IMR-90 (cell line): ENCODE measurements around the gene TECTB. TPM values are rescaled to one million over a fixed set of nuclear protein-coding genes. Genes with fewer than 3 reads are reported as not detected.

Source experiments
- ATAC-seq: fragments of 200-7000 bp; cut with Tn5 transposase; 2 replicates; pipeline ENCODE4 v1.9.1; 2020; ENCODE audit warnings: low read depth, mild to moderate bottlenecking, moderate library complexity
- BruUV-seq: library from RNA; stranded (reverse); fragments of 400-500 nt; replicated peaks from 2 replicates; lab custom pipeline; 2021; lab: Mats Ljungman, UMichigan
- CTCF ChIA-PET: fragments of 300-600 bp; formaldehyde crosslinking; extraction: SDS; loops from one replicate; lab custom pipeline; 2021; ENCODE audit warnings: antibody characterized with exemption; lab: Yijun Ruan, JAX
- POLR2A ChIA-PET: fragments of 300-600 bp; sonication (Branson Sonifier 250); formaldehyde crosslinking; loops from one replicate; lab custom pipeline; 2022; ENCODE audit warnings: antibody characterized with exemption; ENCODE audit not compliant: unreplicated experiment; lab: Charles Lee
- DNase-seq: peaks from one replicate; pipeline ENCODE4 v3.0.0; 2013
- H2AFZ ChIP-seq: replicated peaks from 2 replicates; pipeline ENCODE3; 2013; ENCODE audit warnings: low read length, mild to moderate bottlenecking; ENCODE audit not compliant: poor library complexity
- H2AK5ac ChIP-seq: 2 replicates; pipeline ENCODE4 v1.6.1; 2013; ENCODE audit warnings: low read depth, low read length, inconsistent platforms
- H2AK9ac ChIP-seq: replicated peaks from 2 replicates; pipeline ENCODE3; 2013; ENCODE audit warnings: mild to moderate bottlenecking, low read depth, low read length, moderate library complexity; ENCODE audit not compliant: poor library complexity
- H2BK120ac ChIP-seq: 2 replicates; pipeline ENCODE4 v1.6.1; 2013; ENCODE audit warnings: low read depth, low read length, inconsistent platforms
- H2BK15ac ChIP-seq: 3 replicates; pipeline ENCODE4 v1.6.1; 2013; ENCODE audit warnings: low read depth, low read length, inconsistent platforms
- H2BK20ac ChIP-seq: 2 replicates; pipeline ENCODE4 v1.6.1; 2013; ENCODE audit warnings: low read depth, mild to moderate bottlenecking, inconsistent platforms, low read length, moderate library complexity
- H2BK5ac ChIP-seq: 2 replicates; pipeline ENCODE4 v1.6.1; 2013; ENCODE audit warnings: mild to moderate bottlenecking, low read depth, low read length, inconsistent platforms; ENCODE audit not compliant: poor library complexity, severe bottlenecking
- H3K14ac ChIP-seq: replicated peaks from 2 replicates; pipeline ENCODE4 v1.6.1; 2013; ENCODE audit warnings: low read depth, low read length, inconsistent platforms
- H3K18ac ChIP-seq: 2 replicates; pipeline ENCODE4 v1.6.1; 2013; ENCODE audit warnings: low read depth, low read length, control low read depth
- H3K23ac ChIP-seq: 2 replicates; pipeline ENCODE4 v1.6.1; 2013; ENCODE audit warnings: low read depth, low read length, inconsistent platforms
- H3K27ac ChIP-seq: 2 replicates; pipeline ENCODE4 v1.5.1; 2013; ENCODE audit warnings: mild to moderate bottlenecking, control low read depth, low read length; ENCODE audit not compliant: insufficient read depth
- H3K27me3 ChIP-seq: 2 replicates; pipeline ENCODE4 v1.6.1; 2013; ENCODE audit warnings: low read length; ENCODE audit not compliant: control insufficient read depth, insufficient read depth
- H3K36me3 ChIP-seq: 2 replicates; pipeline ENCODE4 v1.6.1; 2013; ENCODE audit warnings: low read length, mixed read lengths; ENCODE audit not compliant: control insufficient read depth, insufficient read depth
- H3K4ac ChIP-seq: 2 replicates; pipeline ENCODE4 v1.6.1; 2013; ENCODE audit warnings: low read depth, low read length, inconsistent platforms
- H3K4me1 ChIP-seq: 2 replicates; pipeline ENCODE4 v1.6.1; 2013; ENCODE audit warnings: low read length, mixed read lengths; ENCODE audit not compliant: control insufficient read depth, insufficient read depth
- H3K4me2 ChIP-seq: 2 replicates; pipeline ENCODE4 v1.6.1; 2013; ENCODE audit warnings: low read depth, mild to moderate bottlenecking, control low read depth, low read length, moderate library complexity
- H3K4me3 ChIP-seq: 2 replicates; pipeline ENCODE4 v1.5.1; 2013; ENCODE audit warnings: low read depth, mild to moderate bottlenecking, control low read depth, low read length, moderate library complexity; ENCODE audit not compliant: insufficient read depth
- H3K56ac ChIP-seq: 2 replicates; pipeline ENCODE4 v1.6.1; 2013; ENCODE audit warnings: low read length, inconsistent platforms; ENCODE audit not compliant: insufficient read depth; ENCODE audit errors: extremely low read depth
- H3K79me1 ChIP-seq, 2 experiments: 2 replicates each; pipeline ENCODE4 v1.6.1; 2013; ENCODE audit warnings: low read length in 2 of 2, inconsistent platforms in 1 of 2, low read depth in 1 of 2
- H3K9ac ChIP-seq: 2 replicates; pipeline ENCODE4 v1.6.1; 2013; ENCODE audit warnings: low read depth, low read length, control low read depth
- H3K9me1 ChIP-seq: 2 replicates; pipeline ENCODE4 v1.6.1; 2013; ENCODE audit warnings: low read length, inconsistent platforms; ENCODE audit not compliant: insufficient read depth
- H3K9me3 ChIP-seq: 2 replicates; pipeline ENCODE4 v1.6.1; 2013; ENCODE audit warnings: low read length; ENCODE audit not compliant: control insufficient read depth, insufficient read depth
- H4K20me1 ChIP-seq: 2 replicates; pipeline ENCODE4 v1.6.1; 2013; ENCODE audit warnings: low read length, inconsistent platforms; ENCODE audit not compliant: insufficient read depth
- H4K5ac ChIP-seq: 2 replicates; pipeline ENCODE4 v1.6.1; 2013; ENCODE audit warnings: mild to moderate bottlenecking, low read depth, low read length, control low read depth
- H4K8ac ChIP-seq, 2 experiments: 2 replicates each; pipeline ENCODE4 v1.6.1; 2013; ENCODE audit warnings: low read depth in 2 of 2, low read length in 2 of 2, control low read depth in 1 of 2, inconsistent platforms in 1 of 2
- H4K91ac ChIP-seq: 2 replicates; pipeline ENCODE4 v1.6.1; 2013; ENCODE audit warnings: low read depth, low read length, inconsistent platforms; ENCODE audit not compliant: insufficient read depth
- BHLHE40 ChIP-seq: fragments of 150-350 bp; IDR thresholded peaks from 2 replicates; pipeline ENCODE4 v1.6.1; 2016; ENCODE audit warnings: mild to moderate bottlenecking, low read depth, low read length
- CEBPB ChIP-seq: IDR thresholded peaks from 2 replicates; pipeline ENCODE4 v1.6.1; 2012; ENCODE audit warnings: low read depth, low read length, improper control_type of control experiment
- CHD1 ChIP-seq: IDR thresholded peaks from 2 replicates; pipeline ENCODE4 v1.6.1; 2012; ENCODE audit warnings: low read depth, low read length, improper control_type of control experiment
- ELK1 ChIP-seq: fragments of 150-350 bp; IDR thresholded peaks from 2 replicates; pipeline ENCODE4 v1.6.1; 2016; ENCODE audit warnings: low read depth, mild to moderate bottlenecking, low read length, moderate library complexity, borderline replicate concordance
- MAFK ChIP-seq: IDR thresholded peaks from 2 replicates; pipeline ENCODE4 v1.6.1; 2012; ENCODE audit warnings: low read depth, low read length, improper control_type of control experiment
- MAZ ChIP-seq: IDR thresholded peaks from 2 replicates; pipeline ENCODE4 v1.6.1; 2012; ENCODE audit warnings: low read depth, mild to moderate bottlenecking, low read length, improper control_type of control experiment, moderate library complexity, borderline replicate concordance
- MXI1 ChIP-seq: IDR thresholded peaks from 2 replicates; pipeline ENCODE4 v1.6.1; 2012; ENCODE audit warnings: low read depth, mild to moderate bottlenecking, low read length, moderate library complexity, borderline replicate concordance
- NFE2L2 ChIP-seq: fragments of 150-350 bp; IDR thresholded peaks from 2 replicates; pipeline ENCODE4 v1.6.1; 2016; ENCODE audit warnings: low read depth, mild to moderate bottlenecking, low read length
- POLR2A ChIP-seq: IDR thresholded peaks from 2 replicates; pipeline ENCODE4 v1.6.1; 2012; ENCODE audit warnings: mild to moderate bottlenecking, low read depth, low read length
- RCOR1 ChIP-seq: IDR thresholded peaks from 2 replicates; pipeline ENCODE4 v1.6.1; 2012; ENCODE audit warnings: mild to moderate bottlenecking, low read length, improper control_type of control experiment; ENCODE audit not compliant: insufficient replicate concordance
- SMC3 ChIP-seq: fragments of 150-350 bp; IDR thresholded peaks from 2 replicates; pipeline ENCODE4 v1.6.1; 2016; ENCODE audit warnings: low read depth, mild to moderate bottlenecking, antibody characterized with exemption, low read length, moderate library complexity
- USF2 ChIP-seq: fragments of 150-350 bp; IDR thresholded peaks from 2 replicates; pipeline ENCODE4 v1.6.1; 2017; ENCODE audit warnings: mild to moderate bottlenecking, antibody characterized with exemption, low read length, low read depth
- WGBS, 2 experiments: methylation state at CpG; one replicate each; pipeline versions ENCODE4 v1.1.5 to v1.1.7; 2013; ENCODE audit warnings: missing lambda C conversion rate in 2 of 2; ENCODE audit not compliant: insufficient read length in 1 of 2; ENCODE audit errors: extremely low coverage in 2 of 2; 5-methylcytosine and 5-hydroxymethylcytosine counted together
- dilution Hi-C: fragments of 300-500 bp; cut with HindIII; formaldehyde crosslinking; loops from one replicate; pipeline ENCODE4 v1.14.3; 2018; ENCODE audit warnings: low sequenced_read_pairs; ENCODE audit not compliant: unreplicated experiment
- in situ Hi-C: fragments of 300-500 bp; cut with MboI; formaldehyde crosslinking; loops from 3 replicates; pipeline ENCODE4 v1.14.3; 2019; ENCODE audit warnings: low sequenced_read_pairs, inconsistent platforms, mixed read lengths
- intact Hi-C: fragments of 100-400 bp; cut with micrococcal nuclease; formaldehyde crosslinking; loops from 2 replicates; pipeline ENCODE4 v1.10.0; 2022
- polyA plus RNA-seq, 3 experiments: library from polyadenylated mRNA; depleted of rRNA; stranded (reverse); fragments of >200 nt; gene quantifications; 2 replicates each; pipeline ENCODE4 v1.2.3, GENCODE V29; 2012; ENCODE audit warnings: low replicate concordance in 1 of 3
- total RNA-seq: library from RNA; depleted of rRNA; stranded (reverse); fragments of >200 nt; gene quantifications from 2 replicates; pipeline ENCODE4 v1.2.3, GENCODE V29; 2012

Gene TECTB
- total and polyA plus RNA-seq, 2 of the 4 experiments (the other 2 are of a cell fraction), result not detected

GRCh38 chr10:112274831-112275230 lies 8.4 kb upstream of the TECTB start:
- intact Hi-C loops, result no loop called here
- Histone ChIP-seq H3K27me3 (no peaks in the 10 kb centered on the region), H3K9me3 (no peaks in the 10 kb centered on the region), H3K23ac (no peak overlapping the region), H3K4me2 (no peak overlapping the region), H3K36me3 (no peaks in the 10 kb centered on the region), H2BK15ac (no peak overlapping the region), H3K9ac (no peak overlapping the region), H3K4ac (no peak overlapping the region), H3K27ac (no peak overlapping the region), H3K4me3 (no peak overlapping the region), H3K14ac (no peak overlapping the region), H3K56ac (no peak overlapping the region), H2BK120ac (no peak overlapping the region), H3K18ac (no peak overlapping the region), H2AFZ (peak overlapping the region; percentile 0), H4K5ac (no peak overlapping the region), H2BK5ac (no peak overlapping the region), H2BK20ac (no peak overlapping the region), H4K20me1 (no peaks in the 10 kb centered on the region), H3K79me1 (no peaks in the 10 kb centered on the region), H3K4me1 (peaks cover 9% of the 10 kb centered on the region), H2AK9ac (no peak overlapping the region), H3K9me1 (no peaks in the 10 kb centered on the region), H2AK5ac (no peak overlapping the region), H4K8ac (no peak overlapping the region), H4K91ac (no peak overlapping the region)
- POLR2A ChIA-PET, result no interaction called here
- no peak for ATAC-seq
- TF ChIP-seq NFE2L2, result no peak
- no peak for TF ChIP-seq MAFK
- TF ChIP-seq CHD1, result no peak
- no peak for TF ChIP-seq POLR2A
- TF ChIP-seq CEBPB, result no peak
- no peak for TF ChIP-seq SMC3
- TF ChIP-seq MAZ, result no peak
- TF ChIP-seq BHLHE40, result no peak
- no peak for TF ChIP-seq ELK1
- TF ChIP-seq MXI1, result no peak
- TF ChIP-seq USF2, result no peak
- TF ChIP-seq RCOR1, result no peak
- dilution Hi-C loops, result no loop called here
- CTCF ChIA-PET, result interaction anchor here (1.0 kb wide), 1 partner anchor 41 kb away, joined by 3 read pairs; no protein-coding TSS in a partner anchor
- WGBS, 2 experiments, result 60% methylated on average over 1 of the region's 5 CpGs; no CpG with 5 or more reads in 1 of the 2 experiments
- BruUV-seq, result no TSS peak
- no peak for DNase-seq
- in situ Hi-C loops, result no loop called here
